ENCODE data around the gene STK32C.
A peak's percentile ranks its signal among the peaks of the same experiment; 100 is the strongest.

Gene STK32C

GRCh38 chr10:132178046-132178445 is 129.7 kb downstream of the STK32C start:
- ATAC-seq = no peak

- no peak for ATAC-seq
These were observed 130.9 kb downstream of the STK32C start for GRCh38 chr10:132176623-132177500.

GRCh38 chr10:132175907-132176581 is 131.7 kb downstream of the STK32C start:
- ATAC-seq = peak; percentile 43 to 51

GRCh38 chr10:132175408-132175807 is 132.3 kb downstream of the STK32C start:
- no peak for ATAC-seq

- no peak for ATAC-seq
These were observed 133.5 kb downstream of the STK32C start for GRCh38 chr10:132174237-132174636.

- no peak for ATAC-seq
These were observed 134.6 kb downstream of the STK32C start for GRCh38 chr10:132173185-132173584.

- no peak for ATAC-seq
These were observed 135.4 kb downstream of the STK32C start for GRCh38 chr10:132172091-132173066.

- no peak for ATAC-seq
These were observed 137.0 kb downstream of the STK32C start for GRCh38 chr10:132170561-132171361.

- ATAC-seq = no peak
These were observed 137.8 kb downstream of the STK32C start for GRCh38 chr10:132169766-132170560.

- no peak for ATAC-seq
These were observed 138.6 kb downstream of the STK32C start for GRCh38 chr10:132169031-132169765.

GRCh38 chr10:132168571-132169030 is 139.1 kb downstream of the STK32C start:
- ATAC-seq = no peak

GRCh38 chr10:132167976-132168375 is 139.8 kb downstream of the STK32C start:
- no peak for ATAC-seq

- no peak for ATAC-seq
These were observed 140.6 kb downstream of the STK32C start for GRCh38 chr10:132167041-132167674.

GRCh38 chr10:132166216-132166950 is 141.4 kb downstream of the STK32C start:
- no peak for ATAC-seq

- no peak for ATAC-seq
These were observed 142.3 kb downstream of the STK32C start for GRCh38 chr10:132165416-132165980.

GRCh38 chr10:132164761-132165278 is 142.9 kb downstream of the STK32C start:
- no peak for ATAC-seq

GRCh38 chr10:132163826-132164515 is 143.8 kb downstream of the STK32C start:
- no peak for ATAC-seq
